Neuron (in vitro differentiated cells): ENCODE results near the gene LAMP5.

Source experiments
- H2AFZ ChIP-seq: one replicate; pipeline ENCODE4 v1.6.1; 2013; ENCODE audit warnings: low read depth, mild to moderate bottlenecking, inconsistent platforms, low read length, moderate library complexity
- H3K27me3 ChIP-seq: one replicate; pipeline ENCODE4 v1.6.1; 2013; ENCODE audit warnings: low read length; ENCODE audit not compliant: insufficient read depth
- H3K36me3 ChIP-seq: one replicate; pipeline ENCODE4 v1.6.1; 2013; ENCODE audit warnings: low read length; ENCODE audit not compliant: insufficient read depth
- H3K4me1 ChIP-seq: one replicate; pipeline ENCODE4 v1.6.1; 2013; ENCODE audit warnings: low read length; ENCODE audit not compliant: insufficient read depth
- H3K4me3 ChIP-seq: 2 replicates; pipeline ENCODE4 v1.5.1; 2013; ENCODE audit warnings: mild to moderate bottlenecking, low read length, moderate library complexity
- H3K9me3 ChIP-seq: one replicate; pipeline ENCODE4 v1.6.1; 2013; ENCODE audit warnings: low read length

LAMP5 gene

GRCh38 chr20:9514461-9515213 lies at the start of gene LAMP5:
Gene LAMP5, plus strand, starts transcription at chr20:9514590. Its CDS starts 263 bp downstream, at chr20:9514853.
- Histone ChIP-seq H3K27me3 (peaks cover 78% of the 10 kb centered on the region), H3K36me3 (no peaks in the 10 kb centered on the region), H3K9me3 (peaks cover 3% of the 10 kb centered on the region), H3K4me1 (peaks cover 31% of the 10 kb centered on the region), H2AFZ (peak within 1 kb of the TSS; percentile 64), H3K4me3 (peak within 1 kb of the TSS; percentile 48)

- Histone ChIP-seq H3K36me3 (peaks cover 5% of the 10 kb centered on the region), H3K4me3 (no peak overlapping the region), H3K9me3 (no peaks in the 10 kb centered on the region), H3K27me3 (no peaks in the 10 kb centered on the region), H3K4me1 (no peaks in the 10 kb centered on the region), H2AFZ (no peak overlapping the region)
Observed at GRCh38 chr20:9467995-9468394, 46.4 kb upstream of the LAMP5 start.

- H3K4me3 ChIP-seq, result no peak overlapping the region
- no peaks in the 10 kb centered on the region for H3K9me3 ChIP-seq
- peaks cover 13% of the 10 kb centered on the region for H3K4me1 ChIP-seq
- no peak overlapping the region for H2AFZ ChIP-seq
- no peaks in the 10 kb centered on the region for H3K36me3 ChIP-seq
- H3K27me3 ChIP-seq, result no peaks in the 10 kb centered on the region
Observed at GRCh38 chr20:9474835-9475415, 39.5 kb upstream of the LAMP5 start.

- Histone ChIP-seq H3K4me1 (peaks cover 13% of the 10 kb centered on the region), H3K27me3 (no peaks in the 10 kb centered on the region), H3K4me3 (no peak overlapping the region), H2AFZ (no peak overlapping the region), H3K9me3 (no peaks in the 10 kb centered on the region), H3K36me3 (no peaks in the 10 kb centered on the region)
Observed at GRCh38 chr20:9475456-9475855, 38.9 kb upstream of the LAMP5 start.

DNA sequence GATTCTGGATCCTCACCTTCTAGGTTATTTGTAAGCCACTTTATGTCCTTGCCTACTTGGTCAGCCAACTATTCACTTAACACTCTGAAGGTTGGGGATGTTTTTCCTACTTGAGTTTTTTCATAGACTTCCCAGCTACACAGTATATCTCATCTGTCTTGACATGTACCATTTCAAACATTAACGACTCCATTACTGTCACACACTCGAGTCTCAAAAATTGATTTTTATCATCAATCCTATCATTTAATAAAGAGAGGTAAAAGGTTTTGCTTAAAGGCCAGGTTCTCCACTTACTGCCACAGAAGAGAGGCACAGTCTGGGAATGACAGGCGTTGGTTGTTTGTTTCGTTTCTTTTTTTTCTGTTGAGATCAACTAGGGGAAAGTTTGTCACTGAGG lies 38.2 kb upstream of the LAMP5 start:
- H3K36me3 ChIP-seq, result no peaks in the 10 kb centered on the region
- no peaks in the 10 kb centered on the region for H3K27me3 ChIP-seq
- H3K4me1 ChIP-seq, result peaks cover 13% of the 10 kb centered on the region
- no peak overlapping the region for H3K4me3 ChIP-seq
- no peak overlapping the region for H2AFZ ChIP-seq
- no peaks in the 10 kb centered on the region for H3K9me3 ChIP-seq

DNA sequence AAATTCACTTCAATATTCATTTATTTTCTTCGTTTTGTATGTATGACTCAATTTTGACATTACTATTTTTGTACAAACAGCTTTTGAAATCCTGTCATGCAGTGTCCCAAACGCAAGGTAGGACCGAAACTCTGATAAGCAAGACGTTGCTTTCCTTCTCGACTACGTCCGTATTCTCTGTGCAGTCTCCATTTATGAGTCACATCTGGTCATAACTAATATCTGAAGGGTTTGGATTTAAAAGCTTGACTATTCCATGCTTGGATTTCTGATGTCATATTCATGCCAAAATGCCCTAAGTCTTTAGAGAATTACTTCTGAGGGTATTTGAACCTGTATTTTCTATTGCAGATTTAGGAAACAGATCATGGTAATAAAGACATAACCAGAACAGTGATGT lies 37.8 kb upstream of the LAMP5 start:
- H3K4me3 ChIP-seq, result no peak overlapping the region
- no peaks in the 10 kb centered on the region for H3K27me3 ChIP-seq
- H3K36me3 ChIP-seq, result no peaks in the 10 kb centered on the region
- H3K4me1 ChIP-seq, result peaks cover 13% of the 10 kb centered on the region
- no peaks in the 10 kb centered on the region for H3K9me3 ChIP-seq
- no peak overlapping the region for H2AFZ ChIP-seq

DNA sequence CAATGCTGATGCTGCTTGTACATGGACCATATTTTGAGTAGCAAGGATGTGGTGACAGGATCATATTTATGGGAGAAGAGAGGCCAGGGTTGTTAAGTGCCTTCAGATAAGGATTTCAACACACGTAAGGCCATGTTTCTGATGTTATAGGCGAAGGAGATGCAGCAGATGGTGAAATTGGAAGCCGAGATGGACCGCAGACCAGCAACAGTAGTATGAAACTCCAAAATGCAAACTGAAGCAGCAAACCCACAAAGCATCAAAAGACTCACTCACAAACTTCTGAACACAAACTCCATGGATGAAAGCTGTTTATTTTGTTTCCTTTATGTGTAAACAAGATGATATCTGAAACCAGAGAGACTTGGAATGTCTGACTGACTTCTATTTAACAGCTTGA lies 35.6 kb upstream of the LAMP5 start:
- H3K36me3 ChIP-seq, result no peaks in the 10 kb centered on the region
- no peak overlapping the region for H2AFZ ChIP-seq
- H3K9me3 ChIP-seq, result no peaks in the 10 kb centered on the region
- no peak overlapping the region for H3K4me3 ChIP-seq
- no peaks in the 10 kb centered on the region for H3K27me3 ChIP-seq
- H3K4me1 ChIP-seq, result peaks cover 13% of the 10 kb centered on the region

- no peaks in the 10 kb centered on the region for H3K27me3 ChIP-seq
- H3K4me3 ChIP-seq, result no peak overlapping the region
- no peaks in the 10 kb centered on the region for H3K9me3 ChIP-seq
- H2AFZ ChIP-seq, result no peak overlapping the region
- peaks cover 9% of the 10 kb centered on the region for H3K4me1 ChIP-seq
- H3K36me3 ChIP-seq, result no peaks in the 10 kb centered on the region
Observed at GRCh38 chr20:9480066-9480465, 34.3 kb upstream of the LAMP5 start.

GRCh38 chr20:9482180-9482579 lies 32.2 kb upstream of the LAMP5 start:
- no peaks in the 10 kb centered on the region for H3K4me1 ChIP-seq
- no peak overlapping the region for H3K4me3 ChIP-seq
- H3K9me3 ChIP-seq, result no peaks in the 10 kb centered on the region
- H3K27me3 ChIP-seq, result no peaks in the 10 kb centered on the region
- H3K36me3 ChIP-seq, result no peaks in the 10 kb centered on the region
- H2AFZ ChIP-seq, result no peak overlapping the region

DNA sequence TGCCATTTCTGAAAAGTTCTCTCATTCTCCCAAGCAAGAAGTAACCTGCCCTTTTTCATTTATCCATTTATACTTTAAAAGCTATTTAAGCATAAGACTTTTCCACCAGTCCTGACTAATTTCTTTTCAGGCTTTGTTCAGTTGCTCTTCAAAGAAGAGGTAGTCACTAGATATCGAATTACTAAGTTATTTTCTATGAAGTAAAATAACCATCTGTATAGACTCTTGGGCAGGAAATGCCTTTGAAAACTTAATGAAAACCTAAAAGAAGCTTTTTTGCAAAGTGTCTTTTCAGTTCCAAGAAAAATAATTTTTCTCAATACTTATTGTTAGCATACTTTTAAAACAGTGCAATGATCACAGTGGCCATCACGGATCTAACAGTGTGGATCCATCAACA lies 31.3 kb upstream of the LAMP5 start:
- H2AFZ ChIP-seq, result no peak overlapping the region

DNA sequence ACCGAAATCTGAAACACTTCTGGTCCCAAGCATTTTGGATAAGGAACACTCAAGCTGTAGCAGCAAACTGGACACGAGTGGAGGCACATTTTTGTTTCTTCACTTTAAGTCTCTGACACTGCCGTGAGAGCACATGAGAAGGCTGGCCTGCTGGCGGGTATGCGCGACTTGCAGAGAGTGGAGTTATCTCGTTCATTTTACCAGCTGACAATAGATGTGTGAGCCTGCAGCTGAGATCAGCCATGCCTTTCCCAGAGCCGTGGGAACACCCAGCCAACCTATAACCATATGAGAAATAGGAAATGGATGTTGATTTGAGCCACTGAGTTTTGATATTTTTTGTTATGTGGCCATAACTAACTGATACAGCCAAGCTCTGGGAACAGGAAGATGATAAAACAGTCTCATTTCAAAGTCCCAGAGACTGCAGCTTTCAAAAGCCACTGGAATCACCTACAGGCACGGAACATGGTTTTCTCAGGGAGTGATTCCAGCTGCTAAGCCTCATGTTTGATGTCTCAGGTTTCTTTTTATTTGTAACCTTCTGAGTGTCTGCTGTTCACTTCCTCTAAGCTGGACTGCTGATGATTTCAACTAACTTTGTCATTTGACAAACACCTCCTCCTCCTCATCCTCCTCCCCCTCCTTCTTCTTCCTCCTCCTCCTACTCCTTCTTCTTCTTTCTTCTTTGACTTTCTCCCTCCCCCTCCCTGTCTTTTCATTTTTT lies 28.6 kb upstream of the LAMP5 start:
- Histone ChIP-seq H2AFZ (no peak overlapping the region), H3K4me1 (peaks cover 6% of the 10 kb centered on the region), H3K9me3 (no peaks in the 10 kb centered on the region), H3K27me3 (no peaks in the 10 kb centered on the region), H3K36me3 (no peaks in the 10 kb centered on the region), H3K4me3 (no peak overlapping the region)

More for the DNA sequence above, 31.3 kb upstream of the LAMP5 start:
- H3K36me3 ChIP-seq, result no peaks in the 10 kb centered on the region
- H3K4me3 ChIP-seq, result no peak overlapping the region
- no peaks in the 10 kb centered on the region for H3K27me3 ChIP-seq
- H3K9me3 ChIP-seq, result no peaks in the 10 kb centered on the region
- H3K4me1 ChIP-seq, result no peaks in the 10 kb centered on the region

DNA sequence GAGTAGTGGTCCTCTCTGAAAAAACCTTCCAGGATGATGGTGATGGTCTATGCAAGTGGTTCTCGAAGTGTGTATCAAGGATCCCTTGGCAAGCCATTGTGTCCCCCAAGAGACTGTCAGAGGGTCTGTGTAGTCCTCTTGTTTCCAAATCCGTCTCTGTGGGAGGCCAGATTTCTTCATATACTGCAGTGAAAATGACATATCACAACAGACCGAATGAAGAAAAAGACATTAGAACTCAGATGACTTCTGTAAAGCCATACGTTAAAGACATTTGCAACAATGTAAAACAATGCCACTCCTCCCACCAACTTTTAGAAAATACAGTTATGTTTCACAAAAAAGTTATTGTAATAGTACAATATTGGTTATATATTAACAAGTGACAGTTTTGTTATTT lies 27.2 kb upstream of the LAMP5 start:
- no peaks in the 10 kb centered on the region for H3K36me3 ChIP-seq
- peaks cover 7% of the 10 kb centered on the region for H3K4me1 ChIP-seq
- no peak overlapping the region for H2AFZ ChIP-seq
- H3K4me3 ChIP-seq, result no peak overlapping the region
- no peaks in the 10 kb centered on the region for H3K9me3 ChIP-seq
- H3K27me3 ChIP-seq, result no peaks in the 10 kb centered on the region

GRCh38 chr20:9488063-9488462 lies 26.3 kb upstream of the LAMP5 start:
- H3K36me3 ChIP-seq, result no peaks in the 10 kb centered on the region
- peaks cover 7% of the 10 kb centered on the region for H3K4me1 ChIP-seq
- no peaks in the 10 kb centered on the region for H3K27me3 ChIP-seq
- H3K4me3 ChIP-seq, result no peak overlapping the region
- no peaks in the 10 kb centered on the region for H3K9me3 ChIP-seq
- H2AFZ ChIP-seq, result no peak overlapping the region
